ENCODE data around the gene CCDC88C.

The CCDC88C gene

DNA sequence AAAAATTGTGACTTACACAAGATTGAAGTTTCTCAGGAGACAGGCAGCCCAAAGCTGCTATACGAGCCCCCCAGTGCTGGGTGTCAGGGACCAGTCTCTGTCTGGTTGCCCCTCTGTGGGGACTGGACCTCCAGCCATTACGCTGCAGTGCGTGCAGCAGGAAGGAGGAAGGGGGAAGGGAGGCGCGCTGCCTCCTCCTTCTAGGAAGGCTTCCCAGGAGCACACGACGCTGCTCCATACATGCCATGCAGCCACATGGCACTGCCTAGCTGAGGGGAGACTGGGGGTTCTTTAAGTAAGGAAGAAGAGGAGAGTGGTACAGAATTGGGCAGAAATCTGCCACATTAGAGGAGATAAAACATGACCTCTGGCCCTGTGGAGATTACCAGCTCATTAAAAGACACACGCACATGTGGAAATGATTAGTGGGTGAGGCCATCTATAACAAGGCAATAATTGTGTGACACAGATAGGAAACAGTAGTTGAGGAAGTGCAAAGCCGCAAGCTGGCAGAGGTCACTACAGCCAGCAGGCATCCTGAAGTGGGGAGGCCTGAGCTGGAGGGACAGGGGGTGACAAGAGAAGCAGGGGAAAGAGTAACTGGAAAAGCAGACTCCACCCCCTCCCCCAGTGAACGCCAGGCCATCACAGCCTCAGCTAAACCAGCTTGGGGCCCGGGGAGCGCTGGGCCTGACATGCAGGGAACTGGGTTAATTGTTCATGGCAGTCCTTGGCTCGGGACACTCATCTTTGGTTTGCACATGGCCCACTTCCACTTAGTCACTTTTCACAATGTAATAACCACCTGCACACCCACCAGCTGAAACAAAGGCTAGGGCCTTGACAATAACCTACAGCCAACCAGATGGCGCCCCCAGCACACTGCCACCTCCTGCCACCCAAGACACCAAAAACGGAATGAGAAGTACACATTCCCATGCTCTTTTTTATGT, 39.6 kb downstream of the CCDC88C start:
- DNase-seq, result no peak

DNA sequence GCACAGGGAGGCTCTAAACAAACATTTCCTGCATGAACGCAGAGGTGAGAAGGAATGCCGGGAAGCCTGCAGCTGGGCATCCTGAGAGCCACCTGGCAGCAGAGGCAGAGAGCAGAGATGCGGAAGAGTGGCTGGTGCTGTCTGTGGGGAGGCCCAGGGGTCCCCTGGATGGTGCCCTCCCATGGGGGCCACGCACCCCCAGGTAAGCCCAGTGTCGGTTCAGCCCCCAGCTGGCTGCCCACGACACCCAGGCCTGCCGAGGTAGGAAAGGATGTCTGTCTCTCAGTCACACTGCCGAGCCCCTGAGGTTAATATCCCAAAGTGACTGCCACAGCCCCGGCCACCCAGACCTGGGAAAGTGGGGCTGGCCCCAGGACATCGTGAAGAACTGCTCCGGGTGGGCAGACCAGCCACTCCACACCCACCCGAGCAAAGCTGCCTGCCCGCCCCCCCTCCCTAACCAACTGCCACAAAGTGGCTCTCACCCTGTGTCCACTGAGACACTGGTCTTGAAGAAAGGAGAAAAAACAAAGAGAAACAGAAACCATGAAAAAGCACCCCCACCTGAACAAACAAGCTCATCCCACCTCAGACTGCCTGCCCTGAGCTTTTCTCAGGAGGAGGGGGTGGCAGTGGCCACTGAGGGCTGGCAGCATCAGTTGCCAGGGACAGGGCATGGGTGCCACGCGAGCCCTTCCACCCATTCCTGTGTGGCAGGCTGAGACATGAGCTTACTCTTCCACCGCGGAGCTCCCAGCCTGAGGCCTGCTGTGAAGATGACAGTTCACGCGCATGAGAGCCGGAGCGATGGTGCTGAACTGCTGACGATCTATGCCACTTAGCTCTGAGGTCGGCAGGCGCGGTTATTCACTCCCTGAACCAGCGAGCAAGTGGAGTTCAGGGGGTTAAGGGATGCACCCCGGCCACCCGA, 40.8 kb downstream of the CCDC88C start:
- no peak for DNase-seq

DNA sequence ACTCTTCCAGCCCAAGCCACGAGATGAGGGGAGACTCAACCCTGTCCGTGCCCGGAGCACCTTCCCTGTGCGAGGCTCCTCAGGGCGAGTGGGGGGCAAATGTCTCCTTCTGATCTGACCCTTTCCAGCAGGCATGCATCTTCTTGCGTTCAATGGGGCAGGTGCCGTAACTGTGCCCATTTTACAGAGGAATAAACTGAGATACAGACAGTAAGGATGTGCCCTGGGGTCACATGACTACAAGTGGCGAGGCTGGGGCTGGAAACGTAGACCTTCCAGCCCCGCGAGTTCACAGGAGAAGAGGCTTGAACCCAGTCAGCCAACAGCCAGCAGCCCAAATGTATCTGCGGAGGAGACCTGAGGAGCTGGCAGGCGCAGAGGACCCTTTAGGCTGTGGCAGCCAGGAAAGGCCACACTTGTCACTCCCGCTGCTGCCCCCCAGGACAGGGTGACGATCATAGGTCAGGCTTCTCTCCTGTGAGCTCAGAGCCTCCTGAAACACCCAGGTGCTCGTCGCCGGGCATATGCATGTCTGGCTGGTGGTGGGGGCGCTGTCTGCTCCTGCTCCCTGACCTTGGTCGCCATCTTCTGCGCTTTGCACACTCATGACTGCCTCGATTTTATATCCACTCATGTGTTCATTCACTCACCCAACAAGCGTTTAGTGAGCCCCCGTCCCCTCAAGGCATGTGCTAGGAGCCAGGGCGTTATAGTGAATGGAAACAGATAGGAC, 41.7 kb downstream of the CCDC88C start:
- no peak for DNase-seq

GRCh38 chr14:91374879-91375702, 42.5 kb downstream of the CCDC88C start:
- peak; percentile 22 for DNase-seq

GRCh38 chr14:91374287-91374878, 43.2 kb downstream of the CCDC88C start:
- DNase-seq, result no peak

DNA sequence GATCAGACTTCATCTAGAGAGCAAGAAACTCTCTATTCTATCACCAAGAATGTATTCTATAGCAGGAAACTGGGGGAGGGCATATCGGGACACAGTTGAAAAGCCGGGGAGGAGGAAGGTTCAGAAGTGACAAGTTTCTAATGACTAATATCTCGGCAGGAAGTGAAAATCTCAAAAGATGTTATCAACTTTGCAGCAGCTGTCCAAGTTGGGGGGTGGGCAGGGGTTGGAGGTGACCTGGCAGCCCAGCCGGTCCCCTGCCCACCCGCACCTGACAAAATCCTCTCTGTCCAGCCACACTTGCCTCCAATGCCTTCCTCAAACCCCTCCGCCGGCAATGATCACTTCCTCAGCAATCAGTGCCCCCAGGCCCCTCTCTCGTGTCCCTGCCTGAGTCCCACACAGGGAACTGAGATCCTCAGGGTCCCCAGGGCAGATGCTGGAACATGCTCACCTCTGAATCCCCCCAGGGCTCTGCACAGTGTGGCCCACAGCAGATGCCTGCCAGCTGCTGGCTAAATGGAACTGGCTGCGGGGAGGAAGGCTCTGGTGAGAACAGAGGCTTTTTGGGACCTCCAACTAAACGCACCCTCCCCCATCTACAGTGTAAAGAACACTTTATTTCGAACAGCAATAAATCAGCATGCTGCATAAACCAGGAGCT, 43.9 kb downstream of the CCDC88C start:
- no peak for DNase-seq

GRCh38 chr14:91372671-91373495, 44.7 kb downstream of the CCDC88C start:
- peak; percentile 24 for DNase-seq

GRCh38 chr14:91371990-91372375, 45.6 kb downstream of the CCDC88C start:
- no peak for DNase-seq

GRCh38 chr14:91371011-91371989, 46.3 kb downstream of the CCDC88C start:
- no peak for DNase-seq

DNA sequence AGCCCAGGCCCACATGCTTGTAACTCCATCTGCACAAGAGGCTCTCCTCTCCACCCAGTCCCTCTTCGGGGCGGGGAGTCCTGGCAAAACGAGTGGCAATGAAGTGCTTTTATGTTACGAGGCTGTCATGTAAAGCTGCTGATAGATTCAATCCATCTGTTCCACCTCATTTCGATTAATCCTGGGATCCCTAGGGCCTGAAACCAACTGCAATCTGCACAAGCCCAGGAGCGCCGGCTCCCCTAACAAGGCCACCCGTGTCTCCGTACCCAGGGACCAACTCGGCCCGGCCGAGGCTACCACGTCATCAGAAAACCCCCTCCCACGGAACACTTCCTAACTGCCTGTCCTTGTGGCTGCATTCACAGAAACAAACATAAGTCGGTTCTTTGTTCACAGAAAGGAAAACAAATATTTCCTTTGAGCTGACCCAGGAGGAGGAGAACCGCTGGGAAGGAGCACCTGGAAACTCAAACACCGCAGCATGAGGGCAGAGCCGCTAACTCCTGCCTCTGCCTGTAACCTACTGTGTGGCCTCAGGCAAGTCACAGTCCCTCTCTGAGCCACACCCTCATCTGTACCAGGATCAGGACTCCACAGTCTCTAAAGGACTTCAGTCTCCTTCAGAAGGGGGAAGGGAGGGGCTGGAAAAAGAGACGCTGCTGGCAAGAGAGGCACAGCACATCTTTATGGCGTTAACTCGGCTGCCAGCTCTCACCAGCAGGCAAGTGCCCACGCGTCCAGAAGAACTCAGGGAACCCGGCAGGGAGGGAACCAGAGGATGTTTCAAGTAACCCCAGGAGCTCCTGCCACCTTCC, 47.8 kb downstream of the CCDC88C start:
- no peak for DNase-seq

DNA sequence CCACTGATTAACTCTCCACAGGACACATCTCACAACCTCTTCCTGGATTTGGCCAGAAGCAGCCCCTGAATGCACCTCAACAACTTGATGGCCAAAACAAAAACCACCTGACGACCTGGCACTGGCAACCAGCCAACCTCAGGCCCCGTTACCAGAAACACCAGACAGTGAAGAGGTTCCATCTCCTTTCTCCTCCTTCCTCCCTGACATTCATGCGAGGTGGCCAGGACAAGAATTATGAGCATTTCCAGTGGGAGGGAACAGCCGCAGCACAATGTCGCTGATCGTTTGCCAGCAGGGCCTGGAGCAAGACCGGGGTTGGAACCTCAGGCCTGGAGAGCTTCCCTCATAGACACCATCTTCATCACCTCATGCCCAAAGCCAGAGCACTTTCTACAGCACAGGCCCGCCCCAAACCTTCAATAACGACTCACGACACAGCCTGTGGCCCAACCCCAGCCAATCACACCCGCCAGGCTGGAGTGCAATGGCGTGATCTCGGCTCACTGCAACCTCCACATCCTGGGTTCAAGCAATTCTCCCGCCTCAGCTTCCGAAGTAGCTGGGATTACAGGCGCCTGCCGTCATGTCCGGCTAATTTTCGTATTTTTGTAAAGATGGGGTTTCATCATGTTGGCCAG, 48.7 kb downstream of the CCDC88C start:
- DNase-seq, result no peak

DNA sequence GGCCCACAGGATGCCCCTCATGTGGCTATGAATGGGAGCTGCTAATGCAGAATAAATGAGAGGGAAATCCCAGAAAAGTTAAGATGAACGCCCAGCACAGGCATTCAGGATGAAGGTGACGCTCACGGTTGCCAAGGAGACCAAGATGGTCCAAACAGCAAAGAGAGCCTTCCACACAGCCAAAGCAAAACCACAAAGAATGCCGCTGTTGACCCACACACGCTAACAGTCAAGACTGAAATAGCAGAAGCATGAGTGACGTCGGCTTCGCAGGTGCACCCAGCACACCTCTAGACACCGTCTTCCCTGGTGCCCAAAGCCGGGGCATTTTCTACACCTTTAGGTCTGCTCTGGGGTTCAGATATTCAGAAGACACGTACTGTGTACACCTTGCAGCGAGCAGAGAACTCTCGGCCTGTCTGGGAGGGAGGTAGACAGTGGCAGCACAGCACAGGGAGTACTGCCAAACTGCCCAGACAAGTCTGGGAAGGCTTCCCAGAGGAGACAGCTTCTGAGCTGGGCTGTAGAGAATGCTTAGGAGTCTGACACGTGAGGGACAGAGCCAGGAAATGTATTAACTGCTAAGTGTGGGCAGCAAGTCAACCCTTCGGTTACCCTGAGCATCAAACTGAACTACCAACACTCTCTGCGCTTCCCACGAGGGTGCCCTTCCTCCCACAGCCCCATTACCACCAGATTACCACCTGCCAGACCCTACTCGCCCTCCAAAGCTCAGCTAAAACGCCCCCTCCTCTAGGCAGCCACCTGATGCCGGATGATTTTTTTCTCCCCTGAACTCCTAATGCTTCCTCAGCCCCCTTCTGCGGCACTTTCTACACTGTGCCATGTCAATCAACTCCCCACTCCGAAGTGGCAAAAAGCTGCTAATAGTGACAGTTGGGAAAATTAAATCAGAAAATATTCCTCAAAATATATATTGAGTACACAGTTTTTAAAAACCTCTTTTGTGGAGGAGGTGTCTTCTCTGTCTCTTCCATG, 50.1 kb downstream of the CCDC88C start:
- no peak for DNase-seq

DNA sequence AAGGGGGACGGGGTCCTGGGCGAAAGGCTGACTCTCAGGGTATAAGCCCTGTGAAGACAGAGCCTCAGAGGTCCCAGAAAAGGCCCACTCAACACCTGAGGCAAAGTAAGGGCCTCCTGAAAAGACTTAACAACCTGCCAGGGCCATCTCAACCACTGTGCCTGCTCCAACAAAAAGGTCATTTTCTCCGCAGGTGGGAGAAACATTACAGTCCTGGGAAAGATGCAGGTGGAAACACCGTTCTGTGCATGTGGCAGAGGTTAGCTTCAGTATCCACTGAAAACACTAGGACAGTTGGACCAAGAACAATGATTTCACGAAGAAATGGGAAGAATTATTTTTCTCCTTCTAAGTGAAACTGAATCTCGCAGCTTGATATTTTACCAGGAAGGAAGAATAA, 50.9 kb downstream of the CCDC88C start:
- DNase-seq, result no peak

DNA sequence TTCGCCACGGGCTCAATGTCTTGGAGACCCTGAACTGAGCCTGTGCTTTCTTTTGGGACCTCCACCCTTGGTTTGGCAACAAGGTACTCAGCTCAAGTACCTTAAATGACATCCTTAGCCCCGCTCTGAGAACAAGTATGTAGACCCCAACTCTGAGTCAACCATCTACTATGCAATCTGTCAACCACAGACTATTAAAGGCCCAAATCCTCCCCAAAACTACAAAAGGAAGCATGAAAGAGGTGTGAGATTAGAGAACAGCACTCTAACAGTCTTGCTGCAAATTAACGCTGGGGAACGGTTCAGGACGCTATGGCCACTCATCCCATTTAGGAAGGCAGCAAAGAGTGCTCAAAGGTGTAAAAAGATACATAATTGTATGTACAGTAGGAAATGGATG, 52.1 kb downstream of the CCDC88C start:
- DNase-seq, result no peak

DNA sequence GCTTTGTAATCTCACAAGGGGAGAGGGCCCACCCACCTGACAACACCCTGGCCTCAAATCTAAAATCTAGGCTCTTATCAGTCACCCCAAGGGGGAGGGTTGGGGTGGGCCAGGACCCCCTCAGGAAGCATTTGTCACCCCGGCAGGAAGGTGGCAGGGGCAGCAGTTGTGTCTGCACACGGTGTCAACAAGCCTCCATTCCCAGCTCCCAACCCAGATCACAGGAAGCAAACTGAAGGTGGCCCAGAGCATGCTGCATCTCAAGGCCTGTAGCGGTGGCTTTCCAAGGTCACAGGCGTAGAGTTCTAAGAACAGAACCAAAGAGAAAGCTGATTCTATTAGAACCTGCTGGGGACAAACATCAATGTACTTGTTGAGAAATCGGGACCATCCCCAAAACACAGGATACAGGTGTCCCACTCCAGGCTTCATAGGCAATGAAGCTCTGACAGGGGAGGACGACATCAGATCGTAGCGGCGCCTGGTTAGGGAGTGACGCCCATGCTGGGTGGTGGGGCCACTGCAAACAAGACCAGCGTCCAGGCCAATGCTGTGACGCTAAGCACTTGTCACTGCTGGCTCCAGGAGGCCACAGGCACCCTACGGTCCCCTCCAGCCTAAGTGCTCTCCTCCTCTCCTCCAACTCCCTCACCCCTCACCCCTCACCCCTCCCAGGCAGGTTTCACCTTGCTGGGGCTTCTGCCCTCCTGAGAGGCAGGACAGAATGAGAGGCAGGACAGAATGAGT, 52.9 kb downstream of the CCDC88C start:
- DNase-seq, result no peak

All from activated gamma-delta T cell (primary cell).